ENCODE data around the gene CALML5.

The CALML5 gene

DNA sequence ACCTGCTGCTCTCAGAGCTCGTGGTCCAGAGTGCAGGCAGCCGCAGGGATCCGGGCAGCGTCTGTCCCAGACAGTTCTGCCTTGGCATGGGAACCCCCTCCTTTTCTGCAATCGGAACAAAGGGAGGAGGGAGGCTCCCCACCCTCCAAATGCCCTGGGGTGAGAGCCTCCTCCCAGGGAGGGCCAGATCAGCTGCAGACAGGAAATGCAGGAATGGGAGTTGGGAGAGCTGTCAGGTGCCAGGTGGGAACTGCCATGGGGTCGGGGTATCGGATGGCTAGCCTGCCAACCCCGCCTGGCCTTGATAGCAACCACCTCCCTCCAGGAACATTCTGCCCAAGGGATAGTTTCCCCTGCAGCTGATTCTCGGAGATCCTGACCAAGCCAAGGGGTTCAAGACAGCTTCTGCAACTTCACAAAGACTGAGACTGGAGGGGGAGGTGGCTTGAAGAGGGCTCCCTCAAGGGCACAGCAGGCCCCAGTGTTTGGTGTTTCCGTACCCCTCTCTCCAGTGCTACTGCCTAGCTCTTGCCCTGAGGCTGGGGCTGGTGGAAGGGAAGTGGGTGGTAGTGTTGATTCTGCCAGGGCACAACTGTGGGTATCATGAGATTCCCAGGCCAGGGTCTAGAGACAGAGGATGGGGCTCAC, at the start of gene CALML5:
Gene CALML5 (minus strand): TSS at position 78 of the 648 bp plus-strand sequence. CDS start 132 bp downstream, outside the sequence.
- DNase-seq: no peak

- DNase-seq: no peak
These were observed 48.7 kb upstream of the CALML5 start for GRCh38 chr10:5547931-5548660.

- no peak for DNase-seq
These were observed 48.2 kb upstream of the CALML5 start for GRCh38 chr10:5547681-5547930.

DNA sequence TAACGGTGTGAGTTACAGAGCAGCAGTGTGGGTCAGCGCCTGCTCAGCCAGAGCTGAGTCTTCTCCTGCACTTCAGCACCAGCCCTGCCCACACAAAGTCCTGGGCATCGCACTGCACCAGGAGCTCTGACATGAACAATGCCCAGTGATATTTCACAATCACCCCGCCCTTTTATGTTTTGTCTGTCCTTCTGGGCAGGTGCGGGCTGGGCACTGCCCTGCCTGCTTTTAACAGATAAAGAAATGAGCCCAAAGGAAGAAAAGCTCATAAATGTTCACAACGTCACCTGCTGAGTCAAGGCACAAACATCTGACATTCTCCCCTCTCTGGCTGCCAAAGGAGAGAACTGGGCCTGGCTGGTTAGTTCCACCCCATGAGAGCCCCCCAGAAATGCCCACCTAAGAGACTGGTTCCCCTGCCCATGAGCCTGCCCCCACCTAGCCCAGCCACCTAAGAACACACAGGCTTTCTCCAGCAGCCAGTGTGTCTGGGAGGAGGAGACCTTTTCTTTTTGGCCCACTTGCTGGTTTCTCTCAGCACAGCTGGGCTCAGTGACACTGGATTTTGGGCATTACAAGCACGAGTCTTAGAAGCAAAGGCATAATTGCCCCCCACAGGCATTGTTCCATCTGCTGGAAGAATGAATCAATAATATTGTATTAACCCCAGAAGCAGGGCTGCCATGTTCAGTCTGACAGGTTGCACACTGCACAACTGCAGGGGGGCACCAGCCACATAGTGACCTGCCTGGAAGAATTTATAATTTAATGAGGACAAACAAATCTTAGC, 47.7 kb upstream of the CALML5 start:
- DNase-seq: no peak

- DNase-seq: no peak
These were observed 46.7 kb upstream of the CALML5 start for GRCh38 chr10:5545778-5546710.

- DNase-seq: no peak
These were observed 46.0 kb upstream of the CALML5 start for GRCh38 chr10:5545426-5545777.

GRCh38 chr10:5545011-5545410, 45.6 kb upstream of the CALML5 start:
- no peak for DNase-seq

DNA sequence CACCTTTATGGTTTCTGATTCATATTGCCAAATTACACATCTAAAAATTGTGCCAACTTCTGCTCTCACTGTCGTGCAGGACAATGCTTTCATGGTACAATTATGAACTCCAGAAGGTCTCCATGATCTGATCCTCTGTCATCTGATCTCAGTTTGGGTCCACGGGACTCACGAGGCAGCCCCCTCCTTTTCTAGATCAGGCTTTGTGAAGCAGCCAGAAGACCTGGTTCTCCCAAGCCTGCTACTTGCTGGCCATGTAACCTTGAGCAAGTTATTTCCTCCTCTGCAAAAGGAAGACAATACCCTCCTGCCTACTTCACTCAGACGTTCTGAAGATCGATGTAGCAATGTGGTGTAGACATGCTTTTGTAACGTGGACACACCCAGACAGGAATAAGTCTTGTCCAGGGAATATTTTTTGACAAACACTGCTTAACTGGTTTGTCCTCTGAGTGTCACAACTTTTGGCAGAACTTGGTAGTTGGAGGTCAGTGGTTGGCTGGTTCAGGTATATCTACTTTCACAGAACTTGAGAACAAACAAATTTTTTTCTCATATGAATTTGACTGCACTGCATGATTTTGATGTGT, 44.9 kb upstream of the CALML5 start:
- DNase-seq: no peak

DNA sequence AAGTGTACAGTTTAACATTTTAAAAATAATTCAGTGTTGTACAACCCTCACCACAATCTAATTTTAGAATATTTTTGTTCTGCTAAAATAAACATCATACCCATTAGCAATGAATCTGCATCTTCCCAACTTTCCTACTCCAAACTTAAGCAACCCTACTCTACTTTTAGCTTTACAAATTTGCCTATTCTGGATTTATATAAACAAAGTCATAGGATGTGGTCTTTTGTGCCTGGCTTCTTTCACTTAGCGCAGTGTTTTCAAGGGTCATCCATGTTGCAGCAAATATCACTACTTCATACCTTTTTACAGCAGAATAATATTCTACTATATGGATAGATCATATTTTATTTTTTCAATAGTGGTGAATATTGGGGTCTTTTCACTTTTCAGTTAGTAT, 44.3 kb upstream of the CALML5 start:
- DNase-seq: no peak

- DNase-seq: no peak
These were observed 42.7 kb upstream of the CALML5 start for GRCh38 chr10:5542100-5542499.

DNA sequence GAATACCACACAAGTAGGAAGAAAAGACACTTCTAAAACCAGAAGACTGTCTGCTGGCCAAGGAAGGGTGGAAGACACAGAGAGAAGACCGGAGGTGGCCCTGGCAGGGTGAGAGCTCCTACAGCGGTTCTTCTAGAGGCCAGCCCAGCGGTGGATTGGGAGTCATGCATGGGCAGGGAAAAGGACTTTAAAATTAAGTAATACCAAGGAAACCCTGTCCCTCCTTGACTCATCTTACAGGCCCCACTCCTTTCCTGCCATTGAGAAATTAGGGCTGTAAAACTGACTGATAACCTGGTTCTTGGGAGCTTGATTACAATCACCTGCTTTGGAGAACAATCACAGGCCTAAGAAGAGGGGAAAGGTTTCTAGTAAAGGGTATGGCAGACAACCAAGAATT, 41.5 kb upstream of the CALML5 start:
- no peak for DNase-seq

DNA sequence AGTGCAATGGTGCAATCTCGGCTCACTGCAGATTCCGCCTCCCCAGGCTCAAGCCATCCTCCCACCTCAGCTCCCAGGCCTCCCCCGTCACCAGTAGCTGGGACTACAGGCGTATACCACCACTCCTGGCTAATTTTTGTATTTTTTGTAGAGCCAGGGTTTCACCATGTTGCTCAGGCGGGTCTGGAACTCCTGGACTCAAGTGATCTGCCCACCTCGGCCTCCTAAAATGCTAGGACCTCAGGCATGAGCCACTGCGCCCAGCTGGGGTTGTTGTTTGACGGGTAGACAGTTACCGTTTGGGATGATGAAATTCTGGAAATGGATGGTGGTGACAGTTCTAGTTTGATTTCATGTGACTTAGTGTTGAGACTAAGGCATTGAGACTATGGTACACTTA, 40.7 kb upstream of the CALML5 start:
- DNase-seq: no peak

DNA sequence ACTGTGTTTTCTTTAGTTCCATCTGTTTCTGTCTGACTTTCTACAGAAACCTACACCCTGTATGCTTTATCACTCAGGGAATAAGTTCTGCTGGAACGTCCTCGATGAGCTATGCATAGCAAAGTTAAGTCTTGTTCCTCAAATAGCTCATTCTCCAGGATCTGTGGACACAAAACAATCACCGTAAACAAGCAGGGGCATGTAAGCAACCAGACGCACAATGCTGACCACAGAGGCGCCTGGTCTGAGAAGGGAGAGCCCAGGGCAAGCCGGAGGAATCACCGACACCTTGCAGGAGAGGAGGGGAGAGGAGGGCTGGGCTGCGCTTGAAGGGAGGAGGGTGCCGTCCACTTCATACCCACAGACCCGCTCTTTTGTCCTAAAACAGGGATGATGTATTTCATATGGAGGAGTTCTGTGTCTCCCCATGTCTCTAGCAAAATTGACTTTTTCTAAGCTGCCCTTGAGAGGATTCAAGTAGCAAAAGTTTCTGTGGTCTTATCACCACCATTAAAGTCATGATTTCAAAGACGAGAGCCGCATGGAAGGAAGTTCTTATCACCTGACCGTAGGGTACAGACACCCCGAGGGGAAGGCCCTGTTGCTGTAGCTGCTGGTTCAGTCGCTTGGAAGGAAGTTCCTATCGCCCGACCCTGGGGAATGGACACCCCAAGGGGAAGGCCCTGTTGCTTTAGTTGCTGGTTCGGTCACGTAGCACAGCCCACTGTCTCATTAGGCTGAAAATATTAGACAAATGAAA, 39.7 kb upstream of the CALML5 start:
- no peak for DNase-seq

GRCh38 chr10:5538446-5538845, 39.1 kb upstream of the CALML5 start:
- no peak for DNase-seq

DNA sequence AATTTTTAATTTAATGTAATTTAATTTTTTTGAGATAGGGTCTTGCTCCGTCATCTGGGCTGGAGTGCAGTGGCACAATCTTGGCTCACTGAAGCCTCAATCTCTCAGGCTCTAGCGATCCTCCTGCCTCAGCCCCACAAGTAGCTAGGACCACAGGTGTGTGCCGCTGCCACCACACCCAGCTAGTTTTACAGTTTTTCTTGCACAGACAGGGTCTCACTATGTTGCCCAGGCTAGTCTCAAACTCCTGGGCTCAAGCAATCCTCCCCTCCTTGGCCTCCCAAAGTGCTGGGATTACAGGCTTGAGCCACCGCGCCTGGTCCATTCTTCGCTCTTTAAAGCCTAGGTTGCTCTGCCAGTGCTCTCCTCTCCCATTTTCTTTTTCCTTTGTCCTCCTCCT, 38.3 kb upstream of the CALML5 start:
- no peak for DNase-seq

DNA sequence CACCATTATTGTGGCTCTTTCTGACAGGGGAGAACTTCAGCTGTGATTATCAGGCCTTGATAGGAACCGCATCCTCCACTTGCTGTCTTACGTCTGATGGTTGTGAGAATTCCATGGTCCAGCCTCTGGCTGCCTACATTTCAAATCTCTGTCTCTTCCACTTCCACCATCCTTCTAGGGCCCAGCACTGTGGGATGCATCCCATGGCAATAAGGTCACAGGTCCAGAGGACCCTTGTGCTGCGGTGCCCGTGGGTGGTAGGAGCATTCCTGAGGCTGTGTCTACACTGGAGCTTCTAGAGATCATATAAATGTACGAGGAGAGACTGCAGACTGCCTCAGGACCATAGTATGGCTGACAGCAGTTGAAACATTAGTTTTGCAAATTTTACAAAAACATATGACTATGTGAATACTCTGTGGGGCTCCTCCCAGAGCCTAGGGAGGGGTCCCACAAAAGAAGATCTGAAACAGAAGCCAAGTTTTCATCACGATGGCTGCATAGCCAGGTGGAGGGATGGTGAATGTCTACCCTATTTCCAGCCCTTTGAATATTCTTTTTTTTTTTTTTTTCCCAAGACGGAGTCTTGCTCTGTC, 37.2 kb upstream of the CALML5 start:
- DNase-seq: no peak

DNA sequence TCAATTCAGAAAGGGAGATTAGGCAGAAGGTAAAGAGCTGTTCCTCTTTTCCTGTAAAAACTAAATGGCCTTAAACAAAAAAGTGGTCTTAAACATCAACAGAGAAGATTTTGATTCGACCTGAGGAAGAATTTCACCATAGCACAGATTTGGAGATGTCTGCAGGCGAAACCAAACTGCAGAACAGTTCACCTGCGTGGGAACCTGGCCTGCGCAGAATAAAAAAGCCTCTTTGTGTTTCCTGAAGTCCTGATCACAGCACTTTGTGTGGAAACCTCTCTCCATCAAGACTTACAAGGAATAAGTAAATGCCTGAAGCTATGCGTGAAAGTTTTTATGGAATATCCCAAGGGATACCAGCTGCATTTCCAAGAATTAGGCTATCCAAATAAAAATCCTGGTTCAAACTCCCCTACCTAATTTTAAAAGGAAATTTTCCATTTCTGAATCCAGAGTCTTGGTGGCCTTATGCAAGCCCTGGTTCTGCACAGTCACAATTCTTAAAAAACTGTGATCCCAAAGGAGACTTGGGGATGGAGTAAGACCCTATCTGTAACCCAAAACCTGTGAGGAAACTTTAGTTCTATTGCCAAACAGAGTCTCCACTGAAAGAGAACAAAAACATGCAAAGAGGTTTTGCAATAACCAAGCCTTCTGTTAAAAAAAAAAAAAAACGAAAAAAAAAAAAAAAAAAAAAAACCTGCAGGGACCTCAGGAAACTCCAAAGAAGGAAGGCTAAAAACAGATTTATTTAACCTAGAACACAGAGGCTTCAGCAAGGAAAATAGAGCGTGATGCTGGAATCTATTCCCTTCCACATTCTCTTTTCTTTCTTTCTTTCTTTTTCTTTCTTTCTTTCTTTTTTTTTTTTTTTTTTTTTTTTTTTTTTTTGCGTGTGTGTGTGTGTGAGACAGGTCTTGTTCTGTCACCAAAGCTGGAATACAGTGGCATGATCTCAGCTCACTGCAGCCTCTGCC, 35.8 kb upstream of the CALML5 start:
- DNase-seq: no peak

DNA sequence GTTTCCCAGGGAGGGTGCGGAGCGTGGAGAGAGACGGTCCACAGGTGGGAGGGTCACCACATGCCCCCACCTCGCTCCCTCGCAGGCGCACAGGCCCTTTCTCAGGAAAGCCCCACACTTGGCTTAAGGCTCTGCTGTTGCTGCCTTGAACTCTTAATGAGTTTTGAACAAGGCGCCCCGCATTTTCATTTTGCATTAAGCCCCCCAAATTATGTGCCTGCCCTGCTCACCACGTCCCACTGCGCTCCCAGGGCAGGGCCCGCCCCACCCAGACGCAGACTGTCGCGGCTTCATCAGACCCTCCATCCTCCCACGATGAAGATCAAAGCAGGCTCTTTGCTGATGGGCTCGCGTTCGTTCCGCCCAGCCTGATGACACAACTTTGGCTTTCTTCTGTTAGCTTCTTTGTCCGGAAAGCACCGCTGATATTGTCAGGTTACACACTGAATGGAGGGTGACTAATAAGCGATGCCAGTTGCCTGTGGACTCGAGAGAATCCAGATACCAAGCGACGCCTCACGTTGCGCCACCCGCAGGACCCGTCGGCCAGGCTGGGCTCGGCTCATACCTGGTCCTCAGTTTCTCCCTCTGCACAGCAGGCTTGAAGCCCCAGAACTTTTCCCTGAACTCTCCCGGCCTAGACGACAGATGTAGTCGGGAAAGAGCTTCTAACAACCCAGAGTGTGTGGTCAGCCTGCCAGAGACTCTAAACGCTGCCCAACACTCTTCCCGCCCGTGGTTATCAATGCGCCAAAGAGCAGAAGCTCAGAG, 34.9 kb upstream of the CALML5 start:
- no peak for DNase-seq

DNA sequence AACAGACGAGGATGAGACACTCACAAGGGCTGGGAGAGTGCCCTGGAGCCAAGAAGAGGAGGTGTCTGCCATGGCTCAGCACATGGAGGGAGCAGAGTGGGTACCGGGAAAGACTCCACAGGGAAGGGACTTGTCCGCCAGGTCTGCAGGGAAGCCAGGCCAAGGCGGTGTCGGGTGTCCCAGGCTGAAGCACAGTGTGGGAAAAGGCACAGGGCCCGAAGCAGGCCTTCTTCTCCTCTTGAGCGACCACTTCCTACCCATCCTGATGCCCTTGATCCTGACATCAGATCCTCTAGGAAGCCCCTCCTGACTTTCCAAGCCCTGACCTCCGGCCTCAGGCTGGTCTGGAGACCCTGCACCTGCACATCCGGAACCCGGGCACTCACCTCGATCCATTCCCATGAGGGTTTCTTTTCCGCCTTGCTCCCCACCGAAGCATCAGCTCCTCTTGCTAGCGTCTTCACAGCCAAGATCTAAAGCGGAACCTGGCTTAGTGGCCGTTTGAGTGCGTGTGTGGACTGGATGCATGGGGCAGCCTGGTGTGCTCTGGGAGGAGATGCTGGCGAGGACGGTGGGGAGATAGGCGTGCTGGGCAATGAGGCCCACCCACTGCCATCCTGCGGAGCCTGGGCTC, 33.8 kb upstream of the CALML5 start:
- DNase-seq: no peak

Measured in retina (tissue), 1 donor.